Activated CD4-positive, alpha-beta T cell treated with anti-CD3 and anti-CD28 coated beads for 24 hours (primary cell): ENCODE data around the gene CELF2.

Experiments used
- DNase-seq, 2 donors: peaks; one replicate each; pipeline ENCODE4 v3.0.0-alpha.2; 2020; ENCODE audit warnings: low read depth in 2 of 2

The CELF2 gene

GRCh38 chr10:11194859-11195586, 177.4 kb downstream of the CELF2 start:
- DNase-seq = no peak

GRCh38 chr10:11195623-11196022, 178.0 kb downstream of the CELF2 start:
- no peak for DNase-seq

GRCh38 chr10:11197266-11197712, 179.6 kb downstream of the CELF2 start:
- DNase-seq = no peak

- DNase-seq = no peak
Observed at GRCh38 chr10:11197878-11198277, 180.2 kb downstream of the CELF2 start.

GRCh38 chr10:11201911-11202310, 184.2 kb downstream of the CELF2 start:
- no peak for DNase-seq

GRCh38 chr10:11204351-11204942, 186.8 kb downstream of the CELF2 start:
- DNase-seq = no peak

- no peak for DNase-seq
Observed at GRCh38 chr10:11205030-11205772, 187.5 kb downstream of the CELF2 start.

- no peak for DNase-seq
Observed at GRCh38 chr10:11206676-11207559, 189.2 kb downstream of the CELF2 start.

GRCh38 chr10:11207560-11207844, 189.8 kb downstream of the CELF2 start:
- DNase-seq = no peak

- no peak for DNase-seq
Observed at GRCh38 chr10:11208243-11208642, 190.6 kb downstream of the CELF2 start.

- peak in 1 of 2 donors; percentile 27 for DNase-seq
Observed at GRCh38 chr10:11208908-11209829, 191.5 kb downstream of the CELF2 start.

GRCh38 chr10:11209830-11210181, 192.1 kb downstream of the CELF2 start:
- no peak for DNase-seq

GRCh38 chr10:11210211-11210922, 192.7 kb downstream of the CELF2 start:
- no peak for DNase-seq

GRCh38 chr10:11212288-11213085, 194.8 kb downstream of the CELF2 start:
- DNase-seq = no peak

- no peak for DNase-seq
Observed at GRCh38 chr10:11213137-11213536, 195.5 kb downstream of the CELF2 start.

GRCh38 chr10:11214407-11214806, 196.7 kb downstream of the CELF2 start:
- DNase-seq = no peak

- no peak for DNase-seq
Observed at GRCh38 chr10:11215471-11215870, 197.8 kb downstream of the CELF2 start.

GRCh38 chr10:11217521-11217920, 199.8 kb downstream of the CELF2 start:
- no peak for DNase-seq

- DNase-seq = no peak
Observed at GRCh38 chr10:11218395-11218794, 200.7 kb downstream of the CELF2 start.

GRCh38 chr10:11219431-11219830, 201.8 kb downstream of the CELF2 start:
- DNase-seq = no peak
